Measurements from ENCODE around the gene GRID1.

Gene GRID1

GRCh38 chr10:86366033-86366901 is at the start of gene GRID1:
Gene GRID1 (minus strand): TSS chr10:86366795.
- DNase-seq: peak; percentile 10

GRCh38 chr10:86415583-86415982 is 49.0 kb upstream of the GRID1 start:
- DNase-seq: no peak

GRCh38 chr10:86415116-86415515 is 48.5 kb upstream of the GRID1 start:
- no peak for DNase-seq

- no peak for DNase-seq
These were observed 46.6 kb upstream of the GRID1 start for GRCh38 chr10:86413046-86413728.

GRCh38 chr10:86411852-86412560 is 45.4 kb upstream of the GRID1 start:
- no peak for DNase-seq

GRCh38 chr10:86411281-86411841 is 44.8 kb upstream of the GRID1 start:
- no peak for DNase-seq

GRCh38 chr10:86410542-86411124 is 44.0 kb upstream of the GRID1 start:
- no peak for DNase-seq

- DNase-seq: no peak
These were observed 42.6 kb upstream of the GRID1 start for GRCh38 chr10:86409183-86409582.

- DNase-seq: no peak
These were observed 36.7 kb upstream of the GRID1 start for GRCh38 chr10:86403183-86403797.

GRCh38 chr10:86402283-86402941 is 35.8 kb upstream of the GRID1 start:
- DNase-seq: no peak

GRCh38 chr10:86401588-86402282 is 35.1 kb upstream of the GRID1 start:
- no peak for DNase-seq

- DNase-seq: peak; percentile 14
These were observed 34.4 kb upstream of the GRID1 start for GRCh38 chr10:86400705-86401587.

- peak; percentile 97 for DNase-seq
These were observed 33.5 kb upstream of the GRID1 start for GRCh38 chr10:86399879-86400704.

- no peak for DNase-seq
These were observed 32.9 kb upstream of the GRID1 start for GRCh38 chr10:86399514-86399878.

- DNase-seq: no peak
These were observed 30.5 kb upstream of the GRID1 start for GRCh38 chr10:86397120-86397519.

GRCh38 chr10:86393862-86394455 is 27.4 kb upstream of the GRID1 start:
- no peak for DNase-seq

GRCh38 chr10:86393362-86393761 is 26.8 kb upstream of the GRID1 start:
- DNase-seq: peak; percentile 11

GRCh38 chr10:86392723-86393094 is 26.1 kb upstream of the GRID1 start:
- no peak for DNase-seq

Measured in NCI-H510A treated with DMSO at 0.1 percent for 48 hours (cell line).